Measurements from ENCODE around the gene CEP83.
A peak's percentile ranks its signal among the peaks of the same experiment; 100 is the strongest.

The CEP83 gene

GRCh38 chr12:94265539-94265938, 194.1 kb downstream of the CEP83 start:
- peak; percentile 49 for DNase-seq (ENCODE audit: low read depth)
- H3K4me3 ChIP-seq (ENCODE audit: low read length), result no peak overlapping the region
- no peak for TF ChIP-seq CTCF (conservative IDR thresholded peaks at IDR 0.05; ENCODE audit: low read length)

- no peak for DNase-seq (ENCODE audit: low read depth)
- no peak for TF ChIP-seq CTCF (conservative IDR thresholded peaks at IDR 0.05; ENCODE audit: low read length)
- no peak overlapping the region for H3K4me3 ChIP-seq (ENCODE audit: low read length)
Measured at GRCh38 chr12:94264736-94265485, 194.8 kb downstream of the CEP83 start.

GRCh38 chr12:94263905-94264561, 195.6 kb downstream of the CEP83 start:
- H3K4me3 ChIP-seq (ENCODE audit: low read length), result no peak overlapping the region
- peak; percentile 58 for DNase-seq (ENCODE audit: low read depth)
- TF ChIP-seq CTCF (conservative IDR thresholded peaks at IDR 0.05; ENCODE audit: low read length), result no peak

- TF ChIP-seq CTCF (conservative IDR thresholded peaks at IDR 0.05; ENCODE audit: low read length), result no peak
- peak overlapping the region; percentile 68 for H3K4me3 ChIP-seq (ENCODE audit: low read length)
- DNase-seq (ENCODE audit: low read depth), result no peak
Measured at GRCh38 chr12:94263011-94263811, 196.5 kb downstream of the CEP83 start.

- TF ChIP-seq CTCF (conservative IDR thresholded peaks at IDR 0.05; ENCODE audit: low read length), result no peak
- DNase-seq (ENCODE audit: low read depth), result peak; percentile 93
- H3K4me3 ChIP-seq (ENCODE audit: low read length), result peak overlapping the region; percentile 68
Measured at GRCh38 chr12:94262228-94263010, 197.2 kb downstream of the CEP83 start.

GRCh38 chr12:94261786-94262185, 197.9 kb downstream of the CEP83 start:
- TF ChIP-seq CTCF (conservative IDR thresholded peaks at IDR 0.05; ENCODE audit: low read length), result no peak
- H3K4me3 ChIP-seq (ENCODE audit: low read length), result peak overlapping the region; percentile 68
- DNase-seq (ENCODE audit: low read depth), result no peak

Data from AG10803 (cell line).